Activated CD8-positive, alpha-beta memory T cell treated with anti-CD3 and anti-CD28 coated beads, Interleukin-2, amount 50 U/mL, for 1 hour (primary cell): ENCODE results near the gene TNFAIP1.
"Not testable (repeated sequence)": the region's sequence is repeated elsewhere in the genome, so short reads cannot be mapped to it uniquely, and the experiment has no call there.

ENCODE experiments used
- DNase-seq: peaks from one replicate; pipeline ENCODE4 v3.0.0-alpha.2; 2020; ENCODE audit errors: extremely low read depth

The TNFAIP1 gene

DNA sequence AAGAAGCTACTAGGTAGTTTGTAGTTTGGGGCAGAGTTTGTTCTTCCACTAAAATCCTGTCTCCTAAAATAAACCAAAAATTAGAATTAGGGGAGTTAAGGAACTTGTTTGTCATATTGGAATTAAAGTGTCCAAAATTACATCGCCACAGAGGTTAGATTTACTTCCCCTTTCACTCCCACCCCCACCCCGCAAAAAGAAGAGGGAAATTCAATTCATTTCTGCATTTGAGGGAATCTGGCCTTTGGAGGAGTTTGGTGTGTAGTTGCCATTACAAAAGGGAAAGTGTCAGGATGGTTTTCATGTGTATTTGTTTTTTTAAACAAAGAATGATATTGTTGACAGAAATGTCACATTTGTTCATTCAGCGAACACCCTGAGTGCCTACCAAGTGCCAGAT lies 10.8 kb upstream of the TNFAIP1 start:
- no peak for DNase-seq

DNA sequence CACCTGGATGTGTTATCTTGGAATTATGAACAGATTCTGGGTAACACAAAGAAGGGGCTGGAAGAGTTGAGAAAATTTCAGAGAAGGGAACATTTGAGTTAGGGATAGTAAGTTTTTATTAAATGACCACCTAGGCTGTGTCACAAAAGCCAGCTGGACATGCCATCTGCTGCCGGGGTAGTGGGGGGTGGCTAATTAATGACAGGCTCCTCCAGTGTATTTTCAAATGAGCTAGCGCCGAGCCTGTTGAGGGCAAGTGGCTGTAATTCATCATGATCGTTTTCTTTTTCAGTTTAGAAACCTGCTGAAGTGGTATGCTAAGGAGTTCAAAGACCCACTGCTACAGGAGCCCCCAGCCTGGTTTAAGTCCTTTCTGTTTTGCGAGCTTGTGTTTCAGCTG lies 10.3 kb upstream of the TNFAIP1 start:
- DNase-seq = no peak

DNA sequence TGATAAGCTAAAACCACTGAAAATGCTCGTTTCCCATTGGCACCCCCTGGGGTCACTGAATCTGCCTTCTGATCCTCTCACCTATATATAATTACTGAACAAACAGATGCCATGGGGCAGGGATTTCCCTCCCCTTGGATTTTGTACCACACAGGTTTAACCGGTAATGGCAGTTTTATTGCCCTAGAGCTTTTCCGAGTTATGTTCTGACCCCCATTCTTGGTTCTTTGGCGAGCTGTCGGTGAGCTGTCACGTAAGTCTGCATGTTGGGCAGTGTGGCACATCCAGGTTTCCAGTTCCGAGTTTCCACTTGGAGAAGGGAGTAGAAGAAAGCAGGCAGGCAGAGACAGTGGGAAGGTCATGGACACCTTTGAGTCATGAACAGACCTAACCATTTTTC lies 9.4 kb upstream of the TNFAIP1 start:
- DNase-seq = no peak

DNA sequence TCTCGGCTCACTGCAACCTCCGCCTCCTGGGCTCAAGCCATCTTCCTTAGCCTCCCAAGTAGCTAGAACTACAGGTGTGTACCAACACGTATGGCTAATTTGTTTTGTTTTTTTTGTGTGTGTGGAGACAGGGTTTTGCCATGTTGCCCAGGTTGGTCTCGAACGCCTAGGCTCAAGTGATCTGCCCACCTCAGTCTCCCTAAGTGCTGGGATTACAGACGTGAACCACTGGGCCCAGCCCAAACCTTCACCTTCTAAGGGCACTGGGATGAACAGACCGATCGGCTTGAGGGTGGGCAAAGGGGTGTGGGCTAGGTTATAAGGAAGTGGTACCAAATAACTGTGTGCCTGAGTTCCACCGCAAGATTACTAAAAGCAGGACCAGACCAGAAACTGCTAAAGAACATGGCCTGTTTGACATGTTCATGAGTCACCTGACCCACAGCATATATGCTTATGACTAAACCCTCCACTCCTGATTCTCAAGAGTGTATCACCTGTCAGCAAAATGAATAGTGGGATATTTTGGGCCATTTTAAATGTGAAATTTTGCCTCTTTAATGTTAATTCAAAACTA lies 8.4 kb upstream of the TNFAIP1 start:
- no peak for DNase-seq

DNA sequence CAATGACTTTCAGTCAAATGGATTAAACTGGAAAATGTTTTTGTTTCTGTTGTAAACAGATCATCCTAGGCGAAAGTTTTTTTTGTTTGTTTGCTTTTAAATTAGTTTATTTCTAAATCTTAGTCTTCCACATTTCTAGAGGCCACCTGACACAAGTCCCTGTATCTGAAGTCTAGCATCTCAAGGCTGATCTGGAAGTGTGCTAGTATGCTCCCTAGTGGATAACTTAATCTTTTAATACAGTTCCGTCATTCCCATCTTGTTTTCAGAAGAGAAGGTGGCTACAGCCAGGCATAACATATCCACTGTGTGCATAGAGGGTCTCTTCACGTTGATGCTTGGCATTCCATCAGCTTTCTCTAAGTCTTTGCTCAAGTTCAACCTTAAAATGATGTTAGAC lies 7.9 kb upstream of the TNFAIP1 start:
- DNase-seq = no peak

DNA sequence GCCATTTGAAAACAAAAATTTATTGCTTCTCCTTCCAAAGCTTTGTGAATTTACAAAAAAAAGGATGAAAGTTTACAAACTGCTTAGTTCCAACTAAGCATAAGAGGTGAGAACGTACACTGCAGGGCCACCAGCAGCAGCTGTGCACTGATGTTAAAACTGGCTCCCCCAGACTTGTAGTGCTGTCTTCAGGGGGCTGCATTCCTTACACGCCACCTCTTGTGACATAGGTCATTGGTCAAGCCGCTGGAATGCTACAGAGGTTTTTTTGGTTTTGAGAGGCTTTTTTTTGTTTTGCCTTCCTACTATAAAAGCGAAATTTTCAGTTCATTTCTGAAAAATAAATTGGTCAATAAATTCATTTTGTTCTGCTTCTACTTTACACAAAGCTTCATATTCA lies 7.2 kb upstream of the TNFAIP1 start:
- DNase-seq = no peak

DNA sequence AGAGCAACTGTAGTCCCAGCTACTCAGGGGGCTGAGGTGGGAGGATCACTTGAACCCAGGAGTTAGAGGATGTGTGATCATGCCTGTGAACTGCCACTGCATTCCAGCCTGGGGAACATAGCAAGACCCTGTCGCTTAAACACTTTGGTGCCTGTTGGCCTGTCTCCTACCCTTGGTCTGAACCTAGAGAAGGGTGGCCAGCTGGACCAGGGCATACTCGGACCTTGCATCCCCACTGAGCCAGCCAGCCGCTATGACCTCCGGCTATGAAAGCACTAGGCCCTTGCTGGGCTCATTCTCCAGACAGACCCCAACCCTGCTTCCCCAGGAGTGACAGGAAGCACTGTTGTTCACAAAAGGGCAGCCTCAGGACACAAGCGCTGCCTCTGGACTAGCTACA lies 4.9 kb upstream of the TNFAIP1 start:
- DNase-seq = no peak

DNA sequence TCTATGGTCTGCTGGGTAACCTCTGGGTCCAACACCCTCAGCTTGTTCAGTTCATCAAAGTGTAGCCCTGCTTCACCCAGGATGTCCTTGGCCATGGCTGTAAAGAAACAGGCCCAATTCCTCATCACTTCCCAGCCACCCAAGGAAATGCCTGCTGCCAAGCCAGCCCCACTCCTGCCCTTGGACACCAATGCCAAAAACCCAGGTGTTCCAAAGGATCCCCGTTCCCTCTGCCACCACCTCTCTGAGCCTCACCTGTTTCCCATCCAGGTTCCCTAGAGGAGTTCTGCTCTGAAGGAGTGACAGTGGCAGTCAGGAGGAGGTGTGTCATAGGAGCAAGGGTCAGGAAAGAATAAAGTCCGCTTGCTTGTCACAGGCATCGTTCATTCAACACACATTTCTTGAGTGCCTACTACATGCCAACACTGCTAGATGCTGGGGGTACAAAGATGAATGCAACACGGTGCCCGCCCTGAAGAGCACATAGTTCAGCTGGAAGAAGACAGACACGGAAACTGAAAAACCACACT lies 3.6 kb upstream of the TNFAIP1 start:
- no peak for DNase-seq

DNA sequence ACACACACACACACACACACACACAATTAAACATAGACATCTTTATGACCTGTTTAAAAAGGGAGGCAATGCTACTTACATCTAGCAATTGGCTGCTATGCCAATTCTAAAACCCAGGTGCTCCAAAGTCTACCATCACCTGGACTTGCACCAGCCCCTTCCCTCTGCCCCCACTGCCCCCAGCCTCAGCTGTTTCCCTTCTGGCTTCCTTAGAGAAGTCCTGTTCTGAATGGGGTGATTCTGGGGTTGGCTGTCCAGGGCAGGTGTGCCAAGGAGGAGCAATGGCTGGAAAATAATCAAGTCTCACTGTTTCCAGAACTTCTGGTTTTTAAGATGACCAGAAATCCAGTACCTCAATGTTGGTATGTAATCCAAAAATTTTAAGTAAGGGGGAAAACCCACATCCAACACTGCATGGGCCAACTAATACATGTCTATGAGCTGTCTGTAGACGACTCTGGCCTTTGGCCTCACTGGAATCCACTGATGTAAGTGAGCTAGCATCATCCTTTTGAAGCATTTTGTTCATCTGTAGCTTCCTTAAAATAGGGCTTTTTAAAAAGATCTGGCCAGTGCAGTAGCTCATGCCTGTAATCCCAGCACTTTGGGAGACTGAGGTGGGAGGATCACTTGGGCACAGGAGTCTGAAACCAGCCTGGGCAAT lies 2.3 kb upstream of the TNFAIP1 start:
- DNase-seq = no peak

DNA sequence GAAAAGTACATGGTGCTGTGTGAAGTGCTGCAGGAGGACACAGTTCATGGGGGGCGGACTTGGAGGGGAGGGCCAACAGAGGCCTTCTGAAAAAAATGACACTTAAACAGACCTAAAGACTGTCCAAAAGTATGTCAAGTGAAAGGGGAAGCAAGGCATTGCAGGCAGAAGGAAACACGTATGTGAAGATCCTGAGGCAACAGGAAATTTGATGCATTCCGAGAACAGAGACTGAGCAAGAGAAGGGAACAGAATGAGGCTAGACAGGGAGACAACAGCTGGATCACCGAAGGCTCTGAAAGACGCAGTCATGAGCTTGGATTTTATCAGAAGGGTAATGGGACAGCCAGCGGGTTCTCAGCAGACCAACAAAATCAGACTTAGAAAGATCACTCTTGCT lies 1.4 kb upstream of the TNFAIP1 start:
- no peak for DNase-seq

DNA sequence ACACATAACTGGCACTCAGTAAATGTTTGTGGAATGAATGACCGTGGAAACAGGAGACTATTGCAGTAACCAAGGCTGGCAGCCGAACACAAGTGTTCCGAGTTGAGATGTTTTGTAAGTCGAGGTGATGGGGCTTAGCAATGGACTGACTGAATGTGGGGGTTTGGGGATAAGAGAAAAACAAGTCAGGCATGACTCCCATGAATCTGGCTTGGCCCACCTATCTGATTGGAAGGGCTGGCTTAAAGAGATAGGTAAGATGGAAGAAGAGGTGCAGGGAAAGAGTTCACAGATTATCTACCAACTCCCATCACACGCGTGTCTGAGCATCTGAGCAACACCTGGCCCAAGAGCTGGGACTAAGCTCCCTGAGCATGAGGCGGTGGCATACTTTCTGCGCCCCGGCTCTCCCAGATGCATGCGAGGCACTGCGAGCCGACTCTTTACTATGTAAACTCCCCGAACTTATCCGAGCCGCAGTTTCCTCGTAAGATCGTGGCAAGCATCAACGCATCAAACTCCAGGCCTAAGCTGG lies 828 bp upstream of the TNFAIP1 start:
- DNase-seq = no peak

DNA sequence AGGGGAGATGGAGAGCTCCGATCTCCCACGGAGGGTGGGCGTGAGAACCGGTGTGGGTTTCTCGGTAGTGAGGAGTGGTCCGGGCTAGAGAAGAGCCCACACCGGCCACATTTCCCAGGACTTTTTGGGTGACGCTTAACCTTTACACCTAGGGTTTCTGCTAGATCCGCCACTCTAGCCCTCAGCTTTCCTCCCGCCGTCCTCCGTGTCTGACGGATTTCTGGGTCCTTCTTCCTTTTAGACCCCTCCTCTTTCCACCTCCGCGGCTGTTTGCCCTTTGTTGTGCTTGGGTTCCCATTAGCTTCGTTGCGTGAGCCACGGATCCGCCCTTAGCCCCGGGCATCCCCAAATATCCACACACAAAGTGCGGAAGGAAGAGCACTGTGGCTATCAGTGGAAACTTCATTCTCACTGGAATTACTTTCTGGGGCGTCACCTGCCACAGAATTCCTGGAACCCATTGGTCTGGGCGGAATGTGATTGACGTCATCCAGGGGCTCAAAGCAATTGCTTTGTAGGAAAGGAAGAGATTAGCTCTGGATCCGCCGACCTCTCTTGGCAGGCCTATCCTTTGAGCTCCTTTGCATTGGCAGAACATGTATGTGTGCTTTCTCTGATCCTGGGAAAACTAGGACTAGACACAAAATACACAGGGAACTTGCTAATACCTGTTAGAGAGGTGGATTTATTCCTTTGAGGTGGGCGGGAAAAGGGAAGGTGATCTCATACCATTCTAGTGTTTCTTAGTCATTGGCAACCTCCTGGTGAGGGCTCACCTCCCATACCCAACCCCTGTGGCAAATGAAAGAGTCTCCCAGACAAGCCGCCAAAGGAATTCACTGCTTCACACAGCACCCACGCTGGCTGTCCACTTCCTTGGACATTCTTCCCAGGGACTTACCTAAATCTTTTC lies 654 bp downstream of the TNFAIP1 start:
- no peak for DNase-seq

DNA sequence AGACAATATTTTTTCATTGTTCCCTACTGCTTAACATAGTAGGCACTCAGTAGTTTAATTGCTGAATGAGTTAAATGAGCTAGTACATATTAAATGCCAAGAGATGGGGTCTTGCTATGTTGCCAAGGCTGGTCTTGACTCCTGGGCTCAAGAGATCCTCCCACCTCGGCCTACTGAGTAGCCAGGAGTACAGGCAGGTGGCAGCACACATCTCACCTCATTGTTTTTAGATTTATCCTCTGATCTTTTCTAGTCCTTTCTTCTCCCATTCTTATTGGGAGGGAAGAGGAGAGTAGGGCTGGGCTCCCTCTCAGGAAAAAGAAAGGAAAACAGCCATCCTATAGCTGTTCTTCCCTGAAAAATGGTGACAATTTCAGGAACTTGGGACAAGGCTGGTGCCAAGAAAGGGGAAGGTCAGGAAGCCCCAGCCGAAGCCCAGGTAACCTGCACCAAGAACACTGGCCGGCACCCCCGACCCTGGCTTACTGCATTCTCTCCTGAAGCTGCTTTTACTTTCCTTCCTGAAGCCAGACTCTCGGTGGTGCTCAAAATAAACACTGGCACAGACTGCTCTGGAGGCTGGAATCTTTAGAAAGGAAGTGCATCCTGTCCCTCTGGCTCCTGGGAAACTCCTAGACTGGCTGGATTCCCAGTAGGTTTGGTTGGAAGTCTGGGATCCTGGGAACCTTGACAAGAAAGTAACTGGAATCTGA lies 2.7 kb downstream of the TNFAIP1 start:
- no peak for DNase-seq

DNA sequence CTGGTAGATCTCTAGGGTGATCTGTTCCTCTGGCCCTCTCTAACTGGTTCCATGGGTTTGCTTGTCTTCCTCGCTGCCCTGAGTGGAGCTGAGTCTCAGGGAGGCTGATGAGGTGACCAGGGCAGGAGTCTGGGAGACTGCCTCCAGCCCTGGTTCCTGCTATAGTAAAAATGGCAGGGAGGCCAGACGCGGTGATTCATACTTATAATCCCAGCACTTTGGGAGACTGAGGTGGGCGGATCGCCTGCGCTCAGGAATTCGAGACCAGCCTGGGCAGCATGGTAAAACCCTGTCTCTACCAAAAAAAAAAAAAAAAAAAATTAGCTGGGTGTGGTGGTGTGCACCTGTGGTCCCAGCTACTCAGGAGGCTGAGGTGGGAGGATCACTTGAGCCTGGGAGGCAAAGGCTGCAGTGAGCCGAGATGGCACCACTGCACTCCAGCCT lies 3.2 kb downstream of the TNFAIP1 start:
- not testable (repeated sequence) for DNase-seq

DNA sequence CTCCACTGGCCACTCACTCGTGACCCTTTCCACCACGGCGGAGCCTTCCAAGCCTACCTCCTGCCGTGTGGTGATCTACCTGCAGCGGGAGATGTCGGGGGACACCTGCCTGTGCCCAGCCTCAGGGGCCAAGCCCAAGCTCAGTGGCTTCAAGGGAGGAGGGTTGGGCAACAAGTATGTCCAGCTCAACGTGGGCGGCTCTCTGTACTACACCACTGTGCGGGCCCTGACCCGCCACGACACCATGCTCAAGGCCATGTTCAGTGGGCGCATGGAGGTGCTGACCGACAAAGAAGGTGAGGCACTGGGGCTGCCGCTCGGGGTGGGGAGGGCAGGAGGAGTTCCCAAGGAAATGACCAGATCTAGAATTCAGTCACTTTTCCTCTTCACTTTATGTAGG lies 3.9 kb downstream of the TNFAIP1 start:
- DNase-seq = no peak

DNA sequence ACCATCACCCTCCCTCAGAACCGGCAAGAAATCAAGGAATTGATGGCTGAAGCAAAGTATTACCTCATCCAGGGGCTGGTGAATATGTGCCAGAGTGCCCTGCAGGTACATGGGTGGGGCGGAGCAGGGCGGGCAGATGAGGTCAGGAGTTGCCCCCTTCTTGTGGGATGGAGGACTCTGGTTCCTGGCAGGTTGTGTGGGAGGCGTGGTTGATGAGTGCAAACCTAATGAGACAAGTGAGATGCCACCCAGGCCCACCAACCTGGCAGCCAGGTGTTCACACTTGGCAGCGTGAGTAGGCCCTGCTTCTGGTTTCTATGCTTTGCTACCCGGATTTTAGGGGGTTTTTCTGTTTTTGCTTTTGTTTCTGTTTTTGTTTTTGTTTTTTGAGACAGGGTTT lies 4.8 kb downstream of the TNFAIP1 start:
- DNase-seq = no peak

DNA sequence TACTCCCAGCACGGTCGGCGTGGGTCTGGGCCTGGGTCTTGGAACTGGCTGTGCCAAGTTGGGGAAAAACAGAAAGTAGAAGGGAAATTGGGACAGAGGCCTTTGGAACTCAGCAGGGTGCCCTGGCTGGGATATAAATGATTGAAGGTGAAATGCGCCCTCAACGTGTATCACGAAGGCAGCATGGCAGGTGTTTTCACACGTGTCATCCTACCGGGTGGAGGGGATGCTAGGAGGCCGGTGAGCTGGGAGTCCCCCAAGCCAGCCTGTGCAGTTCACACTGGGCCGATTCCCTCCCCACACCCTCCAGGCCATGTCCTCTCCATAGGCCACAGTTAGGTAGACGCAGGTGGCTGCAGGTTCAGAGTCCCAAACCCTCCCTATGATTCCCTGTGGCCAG lies 6.0 kb downstream of the TNFAIP1 start:
- no peak for DNase-seq

DNA sequence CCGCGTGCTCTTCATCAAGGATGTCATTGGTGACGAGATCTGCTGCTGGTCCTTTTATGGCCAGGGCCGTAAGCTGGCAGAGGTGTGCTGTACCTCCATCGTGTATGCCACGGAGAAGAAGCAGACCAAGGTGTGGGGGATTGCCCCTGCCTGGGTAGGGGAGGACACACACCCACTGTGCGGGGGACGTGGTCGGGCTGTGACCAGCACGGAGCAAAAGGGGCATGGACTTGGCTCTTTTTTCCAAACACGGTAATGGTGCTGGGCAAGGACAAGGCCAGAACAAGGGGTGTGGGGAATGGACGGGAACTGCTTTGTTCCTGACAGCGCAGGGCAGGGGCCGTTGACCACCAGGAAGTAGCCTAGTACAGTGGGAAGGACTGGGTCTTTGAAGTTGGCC lies 6.8 kb downstream of the TNFAIP1 start:
- DNase-seq = no peak

DNA sequence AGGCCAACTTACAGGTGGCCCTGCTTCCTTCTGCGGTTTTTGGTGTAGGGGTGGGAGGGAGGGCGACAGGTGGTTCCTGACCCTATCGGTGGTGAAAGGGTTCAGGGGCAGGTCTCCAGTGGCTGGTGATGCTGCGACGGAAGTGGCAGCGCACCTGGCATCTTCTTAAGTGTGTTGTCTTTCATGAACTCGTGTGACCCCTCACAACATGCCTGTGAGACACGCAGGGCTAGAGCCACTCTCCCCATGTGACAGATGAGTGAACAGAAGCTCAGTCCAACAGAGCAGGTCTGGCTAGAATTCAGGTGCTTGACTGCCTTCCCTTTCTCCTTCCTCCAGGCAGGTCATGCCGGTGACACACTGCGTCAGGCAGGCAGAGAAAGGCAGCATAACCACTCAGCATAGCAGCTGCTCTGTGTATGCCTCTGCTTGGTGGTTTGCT lies 8.0 kb downstream of the TNFAIP1 start:
- DNase-seq = no peak

DNA sequence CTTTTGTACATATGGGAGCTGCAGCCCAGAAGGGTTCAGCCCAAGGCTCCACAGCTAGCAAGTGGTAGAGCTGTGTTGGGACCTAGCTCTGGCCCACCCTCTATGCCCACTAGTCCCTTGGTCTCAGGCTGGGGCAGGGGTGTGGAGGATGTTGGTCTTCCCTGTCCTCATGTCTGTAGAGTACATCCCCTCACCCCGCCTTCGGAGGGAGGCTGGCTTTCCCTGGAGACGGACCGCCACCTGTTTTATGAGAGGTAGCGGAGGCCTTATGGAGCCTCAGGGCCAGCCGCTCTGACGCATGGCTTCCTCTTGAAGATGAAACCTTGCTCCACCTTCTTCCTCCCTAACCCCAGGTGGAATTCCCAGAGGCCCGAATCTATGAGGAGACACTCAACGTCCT lies 8.4 kb downstream of the TNFAIP1 start:
- DNase-seq = no peak

DNA sequence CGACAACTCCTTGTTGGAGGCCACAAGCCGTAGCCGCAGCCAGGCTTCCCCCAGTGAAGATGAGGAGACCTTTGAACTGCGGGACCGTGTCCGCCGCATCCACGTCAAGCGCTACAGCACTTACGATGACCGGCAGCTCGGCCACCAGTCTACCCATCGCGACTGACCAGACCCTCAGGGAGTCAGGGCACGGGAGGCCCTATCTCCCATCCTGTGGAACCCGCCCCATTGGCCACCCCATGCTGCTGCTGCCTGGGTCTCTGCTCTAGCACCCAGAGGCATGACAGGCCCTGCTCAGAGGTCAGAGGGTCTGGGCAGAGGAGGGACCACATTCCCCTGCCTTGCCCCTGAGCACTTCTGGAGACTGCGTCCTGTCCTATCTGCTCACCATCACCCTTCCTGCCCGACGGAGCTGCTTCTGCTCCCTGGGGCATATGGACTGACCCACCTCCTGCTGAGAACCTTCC lies 8.9 kb downstream of the TNFAIP1 start:
- no peak for DNase-seq
